Nephron progenitor cell (in vitro differentiated cells): ENCODE results near the gene CREB5.

Source experiments
- DNase-seq: peaks from one replicate; pipeline ENCODE4 v3.0.0; 2021
- H3K27ac Mint-ChIP-seq: 2 replicates; pipeline ENCODE4 v1.8.0; 2021; ENCODE audit warnings: mild to moderate bottlenecking, moderate library complexity, mixed read lengths
- H3K27me3 Mint-ChIP-seq: 2 replicates; pipeline ENCODE4 v1.8.0; 2021; ENCODE audit warnings: mild to moderate bottlenecking, low read depth, mixed read lengths; ENCODE audit not compliant: poor library complexity
- H3K36me3 Mint-ChIP-seq: 2 replicates; pipeline ENCODE4 v1.8.0; 2021; ENCODE audit warnings: low read depth, mixed read lengths
- H3K4me1 Mint-ChIP-seq: 2 replicates; pipeline ENCODE4 v1.8.0; 2021; ENCODE audit warnings: mixed read lengths
- H3K4me3 Mint-ChIP-seq: 2 replicates; pipeline ENCODE4 v1.8.0; 2021; ENCODE audit warnings: mild to moderate bottlenecking, moderate library complexity, mixed read lengths
- H3K9me3 Mint-ChIP-seq: 2 replicates; pipeline ENCODE4 v1.8.0; 2021; ENCODE audit warnings: mild to moderate bottlenecking, moderate library complexity, mixed read lengths
- TF ChIP-seq, protein P1 (sequence below): fragments of 200-600 bp; sonication (generic); IDR thresholded peaks from 2 replicates; pipeline ENCODE4 v1.5.0; 2021; ENCODE audit warnings: antibody characterized with exemption

Gene CREB5

DNA sequence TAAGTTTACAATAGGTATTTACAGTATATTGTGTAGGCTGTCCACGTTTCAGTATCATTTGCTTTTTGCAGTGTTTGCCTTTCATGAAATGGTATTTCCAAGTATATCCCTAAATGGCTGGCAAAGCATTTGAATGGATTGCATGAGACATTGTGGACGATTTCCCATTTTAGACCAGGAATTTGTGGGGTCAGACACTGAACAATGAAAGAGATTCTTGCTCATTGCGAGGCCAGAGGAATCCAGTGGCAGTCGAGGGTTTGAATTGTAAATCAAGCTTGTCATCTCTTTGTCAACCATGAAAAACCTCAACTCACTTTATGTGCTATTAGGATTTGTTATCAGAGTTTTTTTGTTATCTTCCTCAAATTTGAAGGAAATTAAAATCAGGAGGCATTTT, 70.8 kb downstream of the CREB5 start:
- TF ChIP-seq, protein P1, sequence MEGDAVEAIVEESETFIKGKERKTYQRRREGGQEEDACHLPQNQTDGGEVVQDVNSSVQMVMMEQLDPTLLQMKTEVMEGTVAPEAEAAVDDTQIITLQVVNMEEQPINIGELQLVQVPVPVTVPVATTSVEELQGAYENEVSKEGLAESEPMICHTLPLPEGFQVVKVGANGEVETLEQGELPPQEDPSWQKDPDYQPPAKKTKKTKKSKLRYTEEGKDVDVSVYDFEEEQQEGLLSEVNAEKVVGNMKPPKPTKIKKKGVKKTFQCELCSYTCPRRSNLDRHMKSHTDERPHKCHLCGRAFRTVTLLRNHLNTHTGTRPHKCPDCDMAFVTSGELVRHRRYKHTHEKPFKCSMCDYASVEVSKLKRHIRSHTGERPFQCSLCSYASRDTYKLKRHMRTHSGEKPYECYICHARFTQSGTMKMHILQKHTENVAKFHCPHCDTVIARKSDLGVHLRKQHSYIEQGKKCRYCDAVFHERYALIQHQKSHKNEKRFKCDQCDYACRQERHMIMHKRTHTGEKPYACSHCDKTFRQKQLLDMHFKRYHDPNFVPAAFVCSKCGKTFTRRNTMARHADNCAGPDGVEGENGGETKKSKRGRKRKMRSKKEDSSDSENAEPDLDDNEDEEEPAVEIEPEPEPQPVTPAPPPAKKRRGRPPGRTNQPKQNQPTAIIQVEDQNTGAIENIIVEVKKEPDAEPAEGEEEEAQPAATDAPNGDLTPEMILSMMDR: no peak
- H3K27me3 Mint-ChIP-seq: peaks cover 4% of the 10 kb centered on the region
- DNase-seq: no peak
- H3K27ac Mint-ChIP-seq: no peak overlapping the region
- no peaks in the 10 kb centered on the region for H3K36me3 Mint-ChIP-seq
- H3K9me3 Mint-ChIP-seq: no peaks in the 10 kb centered on the region
- peaks cover 51% of the 10 kb centered on the region for H3K4me1 Mint-ChIP-seq
- H3K4me3 Mint-ChIP-seq: no peak overlapping the region

- H3K36me3 Mint-ChIP-seq: no peaks in the 10 kb centered on the region
- DNase-seq: no peak
- no peak overlapping the region for H3K4me3 Mint-ChIP-seq
- H3K4me1 Mint-ChIP-seq: peaks cover 52% of the 10 kb centered on the region
- no peaks in the 10 kb centered on the region for H3K9me3 Mint-ChIP-seq
- TF ChIP-seq, protein P1: no peak
- H3K27ac Mint-ChIP-seq: no peak overlapping the region
- peaks cover 8% of the 10 kb centered on the region for H3K27me3 Mint-ChIP-seq
Measured at GRCh38 chr7:28483908-28484605, 71.7 kb downstream of the CREB5 start.

GRCh38 chr7:28484606-28484935, 72.3 kb downstream of the CREB5 start:
- TF ChIP-seq, protein P1: no peak
- H3K4me3 Mint-ChIP-seq: no peak overlapping the region
- no peak for DNase-seq
- H3K9me3 Mint-ChIP-seq: no peaks in the 10 kb centered on the region
- peaks cover 8% of the 10 kb centered on the region for H3K27me3 Mint-ChIP-seq
- H3K36me3 Mint-ChIP-seq: no peaks in the 10 kb centered on the region
- H3K27ac Mint-ChIP-seq: no peak overlapping the region
- peaks cover 48% of the 10 kb centered on the region for H3K4me1 Mint-ChIP-seq

DNA sequence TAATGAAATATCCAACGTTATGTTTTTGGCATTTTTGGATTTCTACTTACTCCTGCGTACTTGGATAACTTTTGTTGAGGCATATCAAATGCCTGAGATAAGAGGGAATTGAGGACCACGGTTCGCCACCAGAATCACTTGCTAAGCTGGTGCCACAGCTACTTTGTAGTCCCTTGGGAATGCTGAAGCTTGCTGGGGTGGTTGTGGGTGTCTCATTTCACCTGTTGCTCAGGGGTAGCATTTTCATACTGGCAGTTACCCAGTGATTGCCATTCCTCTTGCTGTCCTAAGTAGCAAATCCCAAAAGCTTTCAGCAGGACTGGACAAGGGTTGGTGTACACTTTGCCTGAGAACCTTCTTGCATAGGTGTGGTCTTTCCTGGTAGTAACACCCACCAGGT, 75.2 kb downstream of the CREB5 start:
- H3K27ac Mint-ChIP-seq: no peak overlapping the region
- H3K9me3 Mint-ChIP-seq: no peaks in the 10 kb centered on the region
- peaks cover 6% of the 10 kb centered on the region for H3K36me3 Mint-ChIP-seq
- DNase-seq: no peak
- TF ChIP-seq, protein P1: no peak
- H3K27me3 Mint-ChIP-seq: peaks cover 12% of the 10 kb centered on the region
- H3K4me1 Mint-ChIP-seq: peaks cover 26% of the 10 kb centered on the region
- no peak overlapping the region for H3K4me3 Mint-ChIP-seq

GRCh38 chr7:28488061-28488791, 75.9 kb downstream of the CREB5 start:
- peak overlapping the region; percentile 75 for H3K27ac Mint-ChIP-seq

More at GRCh38 chr7:28488061-28488791, 75.9 kb downstream of the CREB5 start:
- no peaks in the 10 kb centered on the region for H3K9me3 Mint-ChIP-seq
- TF ChIP-seq, protein P1: no peak
- no peak for DNase-seq
- peaks cover 18% of the 10 kb centered on the region for H3K4me1 Mint-ChIP-seq
- no peak overlapping the region for H3K4me3 Mint-ChIP-seq
- peaks cover 6% of the 10 kb centered on the region for H3K36me3 Mint-ChIP-seq
- peaks cover 8% of the 10 kb centered on the region for H3K27me3 Mint-ChIP-seq
